Activated naive CD8-positive, alpha-beta T cell treated with anti-CD3 and anti-CD28 coated beads, Interleukin-2, amount 10 ng/mL, durations not matched to agents 7 days and 5 days (primary cell): ENCODE measurements around the gene ZSCAN1. TPM values are rescaled to one million over a fixed set of nuclear protein-coding genes. Genes with fewer than 3 reads are reported as not detected.
A peak's percentile ranks its signal among the peaks of the same experiment; 100 is the strongest.

Source experiments
- ATAC-seq: fragments of 150-1000 bp; cut with Tn5 transposase; one replicate; pipeline ENCODE4 v1.10.0; 2021; ENCODE audit warnings: low read depth, moderate library complexity
- POLR2A ChIA-PET: fragments of 350-600 bp; sonication (Branson Sonifier 250); formaldehyde crosslinking; loops from one replicate; lab custom pipeline; 2021; ENCODE audit warnings: antibody characterized with exemption; lab: Charles Lee
- DNase-seq: peaks from one replicate; pipeline ENCODE4 v3.0.0; 2021
- H3K27ac Mint-ChIP-seq: one replicate; pipeline ENCODE4 v1.8.0; 2022; ENCODE audit warnings: mild to moderate bottlenecking, mixed read lengths
- H3K27me3 Mint-ChIP-seq: one replicate; pipeline ENCODE4 v1.8.0; 2022; ENCODE audit warnings: mild to moderate bottlenecking, moderate library complexity, mixed read lengths
- H3K36me3 Mint-ChIP-seq: one replicate; pipeline ENCODE4 v1.8.0; 2021; ENCODE audit warnings: mild to moderate bottlenecking, mixed read lengths
- H3K4me1 Mint-ChIP-seq: one replicate; pipeline ENCODE4 v1.8.0; 2021; ENCODE audit warnings: mixed read lengths
- H3K4me3 Mint-ChIP-seq: one replicate; pipeline ENCODE4 v1.8.0; 2022; ENCODE audit warnings: mild to moderate bottlenecking, moderate library complexity, mixed read lengths
- H3K9me3 Mint-ChIP-seq: one replicate; pipeline ENCODE4 v1.8.0; 2021; ENCODE audit warnings: mixed read lengths
- total RNA-seq, 2 experiments: library from RNA; stranded (reverse); gene quantifications; one replicate each; pipeline ENCODE4 v1.2.3, GENCODE V29; 2021

The ZSCAN1 gene
- total RNA-seq, 2 experiments from 2014 or later, result not detected

DNA sequence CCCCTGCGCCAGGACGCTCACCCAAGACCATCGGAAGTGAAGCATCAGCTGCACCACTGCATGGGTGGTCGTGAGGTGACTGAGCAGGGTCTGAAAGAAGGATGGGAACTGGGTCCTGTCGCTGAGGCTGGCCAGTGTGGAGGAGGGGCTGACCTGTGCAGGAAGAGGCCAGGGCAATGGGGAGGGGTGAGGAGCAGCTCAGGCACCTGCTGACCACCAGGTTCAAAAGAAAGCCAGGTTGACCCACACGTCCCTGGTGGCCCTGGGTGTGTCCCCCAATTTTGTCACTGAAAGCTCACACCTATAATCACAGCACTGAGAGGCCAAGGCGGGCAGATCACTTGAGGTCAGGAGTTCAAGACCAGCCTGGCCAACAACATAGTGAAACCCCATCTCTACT lies 13.7 kb upstream of the ZSCAN1 start:
- ATAC-seq, result no peak

DNA sequence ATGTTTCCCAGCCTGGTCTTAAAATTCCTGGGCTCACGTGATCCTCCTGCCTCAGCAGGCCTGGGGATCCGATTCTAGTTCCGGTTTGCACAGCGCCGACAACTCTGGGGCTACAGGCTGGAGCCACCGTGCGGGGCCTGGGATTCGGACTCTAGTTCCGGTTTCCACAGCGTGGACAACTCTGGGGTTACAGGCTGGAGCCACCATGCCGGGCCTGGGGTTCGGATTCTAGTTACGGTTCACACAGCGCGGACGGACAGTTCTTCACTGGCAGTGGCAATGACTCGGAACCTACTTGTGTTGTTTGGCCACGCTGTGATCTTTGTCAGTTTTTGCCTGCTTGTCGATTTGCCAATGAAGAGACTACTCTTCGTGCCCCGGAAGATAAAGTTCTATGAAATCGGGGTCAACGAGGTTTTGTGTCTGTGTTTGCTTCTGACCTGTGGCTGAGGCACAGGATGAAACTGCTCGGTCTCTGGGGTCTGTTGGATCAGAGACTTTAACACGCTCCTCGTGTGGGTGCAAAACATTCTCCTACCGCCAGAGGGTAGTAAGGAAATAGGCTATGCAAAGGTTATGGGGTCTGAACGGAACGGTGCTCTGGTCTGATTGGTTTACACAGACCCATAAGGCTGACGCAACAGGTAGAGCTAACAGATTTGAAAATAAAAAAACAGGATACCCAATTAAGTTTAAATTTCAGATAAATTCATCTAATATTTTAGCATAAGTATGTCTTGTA lies 12.1 kb upstream of the ZSCAN1 start:
- Mint-ChIP-seq H3K4me1 (peaks cover 2% of the 10 kb centered on the region), H3K36me3 (peaks cover 3% of the 10 kb centered on the region), H3K4me3 (no peak overlapping the region), H3K27me3 (no peaks in the 10 kb centered on the region), H3K27ac (peak overlapping the region; percentile 64), H3K9me3 (peaks cover 23% of the 10 kb centered on the region)
- DNase-seq (no peak), ATAC-seq (peak; percentile 84)
- POLR2A ChIA-PET, result interaction anchor here (0.5 kb wide), 1 partner anchor 71 kb away, joined by 3 read pairs; no protein-coding TSS in a partner anchor

More for the DNA sequence above, 13.7 kb upstream of the ZSCAN1 start:
- H3K36me3 Mint-ChIP-seq, result peaks cover 3% of the 10 kb centered on the region
- no peak overlapping the region for H3K4me3 Mint-ChIP-seq
- no peaks in the 10 kb centered on the region for H3K27me3 Mint-ChIP-seq
- H3K27ac Mint-ChIP-seq, result no peak overlapping the region
- H3K9me3 Mint-ChIP-seq, result peaks cover 23% of the 10 kb centered on the region
- peaks cover 2% of the 10 kb centered on the region for H3K4me1 Mint-ChIP-seq
- POLR2A ChIA-PET, result no interaction called here
- DNase-seq, result no peak

DNA sequence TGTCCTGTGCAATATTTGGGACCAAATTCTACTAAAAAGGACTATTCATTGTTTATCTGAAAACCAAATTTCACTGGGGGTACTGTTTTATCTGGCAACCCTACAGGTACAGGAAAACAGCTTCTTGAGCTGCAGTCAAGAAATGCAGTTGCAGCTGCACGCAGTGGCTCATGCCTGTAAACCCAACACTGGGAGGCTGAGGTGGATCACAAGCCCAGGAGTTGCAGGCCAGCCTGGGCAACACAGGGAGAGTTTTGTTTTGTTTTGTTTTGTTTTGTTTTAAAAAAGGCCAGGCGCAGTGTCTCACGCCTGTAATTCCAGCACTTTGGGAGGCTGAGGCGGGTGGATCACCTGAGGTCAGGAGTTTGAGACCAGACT lies 11.6 kb upstream of the ZSCAN1 start:
- no peak for ATAC-seq
- no peaks in the 10 kb centered on the region for H3K27me3 Mint-ChIP-seq
- peak overlapping the region; percentile 54 for H3K27ac Mint-ChIP-seq
- peaks cover 20% of the 10 kb centered on the region for H3K9me3 Mint-ChIP-seq
- DNase-seq, result no peak
- POLR2A ChIA-PET, result interaction anchor here (0.5 kb wide), 1 partner anchor 70 kb away, joined by 3 read pairs; no protein-coding TSS in a partner anchor
- H3K36me3 Mint-ChIP-seq, result peaks cover 3% of the 10 kb centered on the region
- H3K4me3 Mint-ChIP-seq, result no peak overlapping the region
- peaks cover 2% of the 10 kb centered on the region for H3K4me1 Mint-ChIP-seq

GRCh38 chr19:58024661-58025060 lies 9.2 kb upstream of the ZSCAN1 start:
- Mint-ChIP-seq H3K9me3 (peaks cover 25% of the 10 kb centered on the region), H3K27me3 (no peaks in the 10 kb centered on the region)
- DNase-seq, result no peak

DNA sequence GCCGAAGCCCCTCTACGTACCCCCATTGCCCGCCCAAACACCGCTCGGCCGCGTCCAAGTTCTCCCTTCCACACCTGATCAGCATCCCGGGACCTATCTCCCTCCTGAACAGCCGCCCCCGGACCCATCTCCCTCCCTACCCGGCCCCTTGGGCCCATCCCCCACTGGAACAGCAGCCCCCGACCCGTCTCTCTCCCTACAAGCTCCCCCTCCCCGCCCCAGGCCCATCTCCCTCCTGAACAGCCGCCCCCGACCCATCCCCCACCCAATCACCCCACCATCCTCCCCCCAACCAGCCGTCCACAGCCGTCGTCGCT lies 610 bp downstream of the ZSCAN1 start:
- Mint-ChIP-seq H3K27ac (no peak overlapping the region), H3K9me3 (peaks cover 14% of the 10 kb centered on the region), H3K4me1 (peaks cover 4% of the 10 kb centered on the region), H3K4me3 (no peak overlapping the region), H3K36me3 (peaks cover 5% of the 10 kb centered on the region), H3K27me3 (peaks cover 11% of the 10 kb centered on the region)
- no peak for ATAC-seq
- no peak for DNase-seq
- POLR2A ChIA-PET, result no interaction called here

More at GRCh38 chr19:58024661-58025060, 9.2 kb upstream of the ZSCAN1 start:
- Mint-ChIP-seq H3K4me1 (peaks cover 2% of the 10 kb centered on the region), H3K27ac (no peak overlapping the region), H3K4me3 (no peak overlapping the region), H3K36me3 (peaks cover 5% of the 10 kb centered on the region)
- POLR2A ChIA-PET, result no interaction called here
- no peak for ATAC-seq

DNA sequence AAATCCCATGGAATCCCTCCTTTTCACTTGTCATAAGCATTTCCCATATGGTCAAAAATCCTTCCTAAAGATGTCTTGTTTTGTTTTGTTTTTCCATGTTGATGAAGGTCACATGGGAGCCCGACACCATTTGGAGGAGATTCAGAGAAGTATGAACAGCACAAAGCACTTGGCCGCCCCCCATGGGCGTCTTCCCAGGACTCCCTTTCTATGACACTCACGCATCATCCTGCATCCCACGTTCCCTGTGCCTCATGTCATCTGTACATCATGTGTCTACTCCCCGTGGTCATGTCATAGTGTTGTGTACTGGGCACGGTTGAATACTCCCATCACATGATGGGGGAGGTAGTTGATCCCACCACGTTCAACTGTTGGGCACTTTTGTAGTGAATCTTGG lies 2.0 kb downstream of the ZSCAN1 start:
- Mint-ChIP-seq H3K4me1 (peaks cover 4% of the 10 kb centered on the region), H3K36me3 (peaks cover 5% of the 10 kb centered on the region), H3K27ac (no peak overlapping the region), H3K4me3 (no peak overlapping the region), H3K27me3 (peaks cover 11% of the 10 kb centered on the region), H3K9me3 (peaks cover 13% of the 10 kb centered on the region)
- POLR2A ChIA-PET, result no interaction called here
- no peak for ATAC-seq
- no peak for DNase-seq

DNA sequence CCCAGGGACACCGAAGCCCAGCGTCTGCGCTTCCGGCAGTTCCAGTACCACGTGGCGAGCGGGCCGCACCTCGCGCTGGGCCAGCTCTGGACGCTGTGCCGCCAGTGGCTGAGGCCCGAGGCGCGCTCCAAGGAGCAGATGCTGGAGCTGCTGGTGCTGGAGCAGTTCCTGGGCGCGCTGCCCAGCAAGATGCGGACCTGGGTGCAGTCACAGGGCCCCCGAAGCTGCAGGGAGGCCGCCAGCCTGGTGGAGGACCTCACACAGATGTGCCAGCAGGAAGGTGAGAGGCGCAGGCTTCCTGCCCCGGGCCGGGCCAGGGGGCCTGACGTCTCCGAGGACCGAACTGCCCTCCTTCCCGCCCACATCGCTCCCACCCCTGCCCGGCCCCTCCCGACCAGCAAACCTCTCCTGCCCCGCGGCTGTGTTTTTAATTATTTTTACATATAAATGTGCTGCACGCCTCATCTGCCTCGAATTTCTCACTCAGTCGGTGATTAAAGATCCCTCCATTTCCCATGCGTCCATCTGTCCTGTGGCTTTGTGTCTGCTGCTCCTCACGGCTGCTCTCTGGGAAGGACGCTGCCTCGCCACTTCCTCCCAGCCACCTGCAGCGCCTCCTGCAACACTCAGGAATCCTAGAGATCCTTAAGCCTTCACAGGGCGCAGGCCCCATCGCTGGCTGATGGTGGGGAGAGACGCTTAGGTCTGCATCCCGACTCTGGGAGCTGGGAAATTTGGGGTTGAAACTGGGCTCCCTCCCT lies 4.3 kb downstream of the ZSCAN1 start:
- peaks cover 18% of the 10 kb centered on the region for H3K9me3 Mint-ChIP-seq
- POLR2A ChIA-PET, result no interaction called here
- H3K36me3 Mint-ChIP-seq, result peaks cover 5% of the 10 kb centered on the region
- DNase-seq (no peak), ATAC-seq (no peak)
- no peak overlapping the region for H3K27ac Mint-ChIP-seq
- H3K27me3 Mint-ChIP-seq, result peaks cover 11% of the 10 kb centered on the region
- H3K4me3 Mint-ChIP-seq, result no peak overlapping the region
- H3K4me1 Mint-ChIP-seq, result peaks cover 4% of the 10 kb centered on the region

DNA sequence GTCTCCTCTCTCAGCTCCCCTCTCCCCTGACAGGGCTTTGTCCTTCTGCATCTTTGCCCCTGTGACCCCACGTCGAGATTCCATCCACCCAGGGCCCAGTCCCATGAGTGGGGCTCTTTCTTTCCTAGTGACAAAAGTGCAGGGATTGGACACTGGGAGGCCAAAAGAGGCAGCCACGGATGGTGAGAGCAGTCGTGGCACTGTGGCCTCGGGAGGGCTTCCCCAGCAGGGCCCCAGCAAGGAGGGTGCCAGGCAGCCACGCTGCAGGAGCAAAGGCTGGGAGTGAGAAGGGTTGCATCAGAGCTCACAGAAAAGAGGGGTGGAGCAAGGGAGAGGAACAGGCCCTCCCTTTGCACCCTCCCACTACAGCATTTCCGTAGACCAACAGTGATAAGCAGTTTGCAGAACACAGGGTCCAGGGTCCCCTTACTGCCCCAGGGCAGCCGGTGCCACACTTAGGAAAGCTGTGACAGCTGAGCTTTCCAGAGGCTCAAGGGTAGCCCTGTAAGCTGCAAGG lies 4.9 kb downstream of the ZSCAN1 start:
- Mint-ChIP-seq H3K4me1 (peaks cover 4% of the 10 kb centered on the region), H3K27me3 (peaks cover 8% of the 10 kb centered on the region), H3K36me3 (peaks cover 5% of the 10 kb centered on the region), H3K9me3 (peaks cover 23% of the 10 kb centered on the region), H3K4me3 (no peak overlapping the region), H3K27ac (no peak overlapping the region)
- no peak for DNase-seq
- POLR2A ChIA-PET, result no interaction called here
- ATAC-seq, result no peak

- H3K36me3 Mint-ChIP-seq, result no peaks in the 10 kb centered on the region
- POLR2A ChIA-PET, result no interaction called here
- ATAC-seq, result no peak
- H3K27ac Mint-ChIP-seq, result no peak overlapping the region
- DNase-seq, result no peak
- no peaks in the 10 kb centered on the region for H3K4me1 Mint-ChIP-seq
- peaks cover 2% of the 10 kb centered on the region for H3K27me3 Mint-ChIP-seq
- H3K9me3 Mint-ChIP-seq, result peaks cover 16% of the 10 kb centered on the region
- no peak overlapping the region for H3K4me3 Mint-ChIP-seq
These were observed 7.1 kb downstream of the ZSCAN1 start for GRCh38 chr19:58040751-58041525.

DNA sequence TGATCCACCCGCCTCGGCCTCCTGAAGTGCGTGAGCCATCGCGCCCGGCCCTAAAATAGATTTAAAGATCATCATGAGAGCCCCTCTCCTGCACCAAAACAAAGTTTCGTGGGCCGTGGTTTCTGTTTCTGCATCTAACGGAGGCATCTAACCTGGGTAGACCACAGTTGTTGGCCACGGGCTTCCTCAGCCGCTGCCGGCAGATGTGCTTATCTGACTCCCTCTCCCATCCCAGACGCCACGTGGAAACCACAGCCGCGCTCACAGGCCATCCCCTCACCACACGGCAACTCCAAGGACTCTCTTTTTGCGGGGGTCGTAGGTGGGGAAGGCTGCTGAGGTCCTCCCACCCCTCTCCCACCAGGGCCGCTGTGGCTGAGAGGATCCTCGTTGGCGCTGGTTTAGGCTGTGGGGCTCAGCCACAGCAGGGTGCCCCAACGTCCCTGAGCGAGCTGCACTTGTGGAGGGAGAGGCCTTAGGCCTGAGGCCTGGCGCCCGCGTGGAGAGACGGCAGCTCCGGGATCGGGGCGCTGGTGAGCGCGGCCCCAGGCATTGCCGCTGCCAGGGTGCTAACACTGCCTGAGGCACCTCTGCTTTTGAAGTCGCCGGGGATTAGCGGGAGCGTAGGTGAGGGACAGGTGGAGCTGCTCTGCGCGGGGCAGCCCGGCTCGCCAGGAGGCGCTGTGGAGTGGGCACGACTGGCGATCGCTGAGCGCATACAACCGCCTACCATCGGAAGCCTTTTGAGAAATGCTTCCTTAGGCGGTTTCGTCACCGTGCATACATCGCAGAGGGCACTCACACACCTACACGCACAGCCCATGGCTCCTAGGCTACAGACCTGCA lies 8.9 kb downstream of the ZSCAN1 start:
- Mint-ChIP-seq H3K4me1 (no peaks in the 10 kb centered on the region), H3K4me3 (no peak overlapping the region), H3K27ac (no peak overlapping the region), H3K36me3 (no peaks in the 10 kb centered on the region), H3K9me3 (peaks cover 20% of the 10 kb centered on the region), H3K27me3 (peaks cover 2% of the 10 kb centered on the region)
- no peak for DNase-seq
- POLR2A ChIA-PET, result no interaction called here
- peak; percentile 33 for ATAC-seq

- Mint-ChIP-seq H3K4me3 (no peak overlapping the region), H3K27me3 (no peaks in the 10 kb centered on the region), H3K9me3 (peaks cover 23% of the 10 kb centered on the region)
These were observed 10.6 kb downstream of the ZSCAN1 start for GRCh38 chr19:58044391-58044790.

DNA sequence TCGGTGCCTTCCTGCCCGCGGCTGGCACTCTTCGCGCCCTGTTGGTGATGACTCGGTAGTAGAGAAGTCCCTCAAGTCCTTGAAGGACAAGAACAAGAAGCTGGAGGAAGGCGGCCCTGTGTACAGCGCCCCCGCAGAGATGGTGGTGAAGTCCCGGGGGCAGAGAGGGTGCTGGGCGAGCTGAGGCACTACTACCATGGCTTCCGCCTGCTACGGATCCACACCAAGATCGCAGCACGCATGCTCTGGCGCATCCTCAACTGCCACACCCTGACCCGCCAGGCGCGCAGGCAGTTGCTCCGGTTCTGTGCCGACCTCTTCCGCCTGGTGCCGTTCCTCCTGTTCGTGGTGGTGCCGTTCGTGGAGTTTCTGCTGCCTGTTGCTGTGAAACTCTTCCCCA lies 11.1 kb downstream of the ZSCAN1 start:
- H3K27ac Mint-ChIP-seq, result no peak overlapping the region
- POLR2A ChIA-PET, result no interaction called here
- H3K27me3 Mint-ChIP-seq, result no peaks in the 10 kb centered on the region
- ATAC-seq (no peak), DNase-seq (no peak)
- H3K4me1 Mint-ChIP-seq, result no peaks in the 10 kb centered on the region
- peaks cover 26% of the 10 kb centered on the region for H3K9me3 Mint-ChIP-seq
- H3K36me3 Mint-ChIP-seq, result no peaks in the 10 kb centered on the region
- H3K4me3 Mint-ChIP-seq, result no peak overlapping the region

More at GRCh38 chr19:58044391-58044790, 10.6 kb downstream of the ZSCAN1 start:
- DNase-seq (no peak), ATAC-seq (no peak)
- Mint-ChIP-seq H3K27ac (no peak overlapping the region), H3K4me1 (no peaks in the 10 kb centered on the region), H3K36me3 (no peaks in the 10 kb centered on the region)
- POLR2A ChIA-PET, result no interaction called here
